H9 (cell line): ENCODE results near the gene CDC25A. TPM values are rescaled to one million over a fixed set of nuclear protein-coding genes. Genes with fewer than 3 reads are reported as not detected.

Experiments
- DNase-seq: peaks from one replicate; pipeline ENCODE4 v3.0.0-alpha.2; 2017
- H2AFZ ChIP-seq: one replicate; pipeline ENCODE4 v1.6.1; 2013; ENCODE audit warnings: mild to moderate bottlenecking, low read length, control low read depth, moderate library complexity
- H2AK5ac ChIP-seq: 2 replicates; pipeline ENCODE4 v1.6.1; 2013; ENCODE audit warnings: low read length, control low read depth, mixed read lengths; ENCODE audit not compliant: insufficient read length
- H2BK120ac ChIP-seq: one replicate; pipeline ENCODE4 v1.6.1; 2013; ENCODE audit warnings: low read depth, mild to moderate bottlenecking, low read length, control low read depth, inconsistent platforms; ENCODE audit not compliant: poor library complexity, severe bottlenecking
- H2BK12ac ChIP-seq: 2 replicates; pipeline ENCODE4 v1.6.1; 2013; ENCODE audit warnings: low read length, control low read depth, mixed read lengths, low read depth; ENCODE audit not compliant: insufficient read length
- H2BK15ac ChIP-seq: 2 replicates; pipeline ENCODE4 v1.6.1; 2013; ENCODE audit warnings: low read depth, low read length, control low read depth
- H2BK20ac ChIP-seq: one replicate; pipeline ENCODE4 v1.6.1; 2013; ENCODE audit warnings: low read depth, mild to moderate bottlenecking, low read length, control low read depth, inconsistent platforms; ENCODE audit not compliant: poor library complexity, severe bottlenecking
- H2BK5ac ChIP-seq: 2 replicates; pipeline ENCODE4 v1.6.1; 2013; ENCODE audit warnings: low read length, control low read depth, mixed read lengths; ENCODE audit not compliant: insufficient read length
- H3K14ac ChIP-seq: 2 replicates; pipeline ENCODE4 v1.6.1; 2013; ENCODE audit warnings: low read length, control low read depth; ENCODE audit not compliant: insufficient read depth
- H3K18ac ChIP-seq: 2 replicates; pipeline ENCODE4 v1.6.1; 2013; ENCODE audit warnings: low read depth, mild to moderate bottlenecking, mixed read lengths, low read length, control low read depth; ENCODE audit not compliant: insufficient read length
- H3K23ac ChIP-seq: 2 replicates; pipeline ENCODE4 v1.6.1; 2013; ENCODE audit warnings: low read length, control low read depth, mixed read lengths, low read depth; ENCODE audit not compliant: insufficient read length
- H3K23me2 ChIP-seq: 2 replicates; pipeline ENCODE4 v1.6.1; 2013; ENCODE audit warnings: low read depth, mild to moderate bottlenecking, mixed read lengths, low read length, control low read depth; ENCODE audit not compliant: insufficient read length, poor library complexity, severe bottlenecking
- H3K27ac ChIP-seq: 2 replicates; pipeline ENCODE4 v1.5.1; 2013; ENCODE audit warnings: low read length, control low read depth, mixed read lengths, low read depth; ENCODE audit not compliant: insufficient read length
- H3K27me3 ChIP-seq: 2 replicates; pipeline ENCODE4 v1.6.1; 2013; ENCODE audit warnings: low read length, control low read depth, inconsistent platforms; ENCODE audit not compliant: insufficient read depth
- H3K4ac ChIP-seq: 2 replicates; pipeline ENCODE4 v1.6.1; 2013; ENCODE audit warnings: low read depth, mild to moderate bottlenecking, control low read depth, inconsistent platforms, low read length, moderate library complexity
- H3K4me1 ChIP-seq: 2 replicates; pipeline ENCODE4 v1.6.1; 2013; ENCODE audit warnings: low read length, control low read depth, inconsistent platforms; ENCODE audit not compliant: insufficient read depth
- H3K4me2 ChIP-seq: 2 replicates; pipeline ENCODE4 v1.6.1; 2013; ENCODE audit warnings: low read length, control low read depth, mixed read lengths; ENCODE audit not compliant: insufficient read length, insufficient read depth
- H3K56ac ChIP-seq: 2 replicates; pipeline ENCODE4 v1.6.1; 2013; ENCODE audit warnings: low read depth, mild to moderate bottlenecking, mixed read lengths, low read length, control low read depth; ENCODE audit not compliant: insufficient read length
- H3K79me1 ChIP-seq: 2 replicates; pipeline ENCODE4 v1.6.1; 2013; ENCODE audit warnings: low read depth, mild to moderate bottlenecking, moderate library complexity, low read length, control low read depth, inconsistent platforms; ENCODE audit not compliant: insufficient read depth, poor library complexity, severe bottlenecking
- H3K79me2 ChIP-seq: 2 replicates; pipeline ENCODE4 v1.6.1; 2013; ENCODE audit warnings: low read length, control low read depth, inconsistent platforms; ENCODE audit not compliant: insufficient read depth
- H3K9ac ChIP-seq: 2 replicates; pipeline ENCODE4 v1.6.1; 2013; ENCODE audit warnings: low read length, control low read depth, mixed read lengths; ENCODE audit not compliant: insufficient read length; ENCODE audit errors: extremely low read depth
- H3K9me3 ChIP-seq: one replicate; pipeline ENCODE4 v1.6.1; 2013; ENCODE audit warnings: low read depth, low read length, inconsistent platforms; ENCODE audit not compliant: control insufficient read depth
- H3T11ph ChIP-seq: one replicate; pipeline ENCODE4 v1.6.1; 2013; ENCODE audit warnings: mild to moderate bottlenecking, low read length, control low read depth, inconsistent platforms
- H4K20me1 ChIP-seq: one replicate; pipeline ENCODE4 v1.6.1; 2013; ENCODE audit not compliant: control insufficient read depth, insufficient read length, insufficient read depth
- H4K5ac ChIP-seq: 2 replicates; pipeline ENCODE4 v1.6.1; 2013; ENCODE audit warnings: low read depth, mild to moderate bottlenecking, mixed read lengths, low read length, control low read depth; ENCODE audit not compliant: insufficient read length
- H4K8ac ChIP-seq: replicated peaks from 2 replicates; pipeline ENCODE4 v1.6.1; 2013; ENCODE audit warnings: low read length, control low read depth, mixed read lengths, low read depth; ENCODE audit not compliant: insufficient read length
- H4K91ac ChIP-seq: 2 replicates; pipeline ENCODE4 v1.6.1; 2013; ENCODE audit warnings: low read depth, mild to moderate bottlenecking, moderate library complexity, mixed read lengths, low read length, control low read depth; ENCODE audit not compliant: insufficient read length
- H3K27ac Mint-ChIP-seq, 3 experiments: 2 replicates in 2 of 3; 3 replicates in 1 of 3; pipeline ENCODE4 v1.8.0; 2020 to 2021; ENCODE audit warnings: mixed read lengths in 3 of 3, mild to moderate bottlenecking in 1 of 3, moderate library complexity in 1 of 3
- H3K27me3 Mint-ChIP-seq: 2 replicates; pipeline ENCODE4 v1.8.0; 2021; ENCODE audit warnings: low read depth, mild to moderate bottlenecking, moderate library complexity, mixed read lengths
- H3K36me3 Mint-ChIP-seq, 3 experiments: 2 replicates in 2 of 3; 3 replicates in 1 of 3; pipeline ENCODE4 v1.8.0; 2020 to 2021; ENCODE audit warnings: low read depth in 3 of 3, mixed read lengths in 3 of 3; ENCODE audit not compliant: insufficient read depth in 1 of 3
- H3K4me1 Mint-ChIP-seq, 2 experiments: 2 replicates each; pipeline ENCODE4 v1.8.0; 2020; ENCODE audit warnings: mixed read lengths in 2 of 2
- H3K4me3 Mint-ChIP-seq, 2 experiments: 2 replicates in 1 of 2; 3 replicates in 1 of 2; pipeline ENCODE4 v1.8.0; 2020 to 2021; ENCODE audit warnings: mild to moderate bottlenecking in 2 of 2, mixed read lengths in 2 of 2, moderate library complexity in 1 of 2
- H3K9me3 Mint-ChIP-seq, 2 experiments: 2 replicates in 1 of 2; 3 replicates in 1 of 2; pipeline ENCODE4 v1.8.0; 2020; ENCODE audit warnings: mild to moderate bottlenecking in 2 of 2, mixed read lengths in 2 of 2, moderate library complexity in 1 of 2
- CTCF ChIP-seq: fragments of 200-600 bp; sonication (generic); conservative IDR thresholded peaks from 3 replicates; pipeline ENCODE4 v1.8.0; 2021; ENCODE audit warnings: antibody characterized with exemption, mild to moderate bottlenecking
- WGBS: extraction: QIAGEN DNeasy Blood & Tissue Kit; methylation state at CpG from one replicate; pipeline ENCODE4 v1.1.7; 2013; ENCODE audit warnings: missing lambda C conversion rate, low lambda C conversion rate, mixed read lengths; ENCODE audit not compliant: insufficient read length; ENCODE audit errors: extremely low coverage; 5-methylcytosine and 5-hydroxymethylcytosine counted together
- total RNA-seq: library from RNA; stranded (reverse); gene quantifications from 2 replicates; pipeline ENCODE4 v1.2.1, GENCODE V29; 2021

CDC25A gene
- total RNA-seq, 1 experiment from 2014 or later: 83.3 TPM

- H3K23me2 ChIP-seq: no peaks in the 10 kb centered on the region
- H2BK12ac ChIP-seq: no peak overlapping the region
- H2BK120ac ChIP-seq: no peak overlapping the region
- H3K27ac Mint-ChIP-seq: no peak overlapping the region
- H2BK15ac ChIP-seq: no peak overlapping the region
- WGBS: no CpG with 5 or more reads among the region's 9 CpGs
- no peaks in the 10 kb centered on the region for H3K79me2 ChIP-seq
- H3K79me1 ChIP-seq: no peaks in the 10 kb centered on the region
- no peak overlapping the region for H2BK5ac ChIP-seq
- H2AK5ac ChIP-seq: no peak overlapping the region
- H2AFZ ChIP-seq: no peak overlapping the region
- no peak overlapping the region for H3K4ac ChIP-seq
- H3T11ph ChIP-seq: no peak overlapping the region
- H3K14ac ChIP-seq: no peak overlapping the region
- H3K9ac ChIP-seq: no peak overlapping the region
- peaks cover 3% of the 10 kb centered on the region; the same call in 1 of the 2 replicates for H3K4me1 ChIP-seq
- no peaks in the 10 kb centered on the region for H3K27me3 ChIP-seq
- H4K8ac ChIP-seq: no peak overlapping the region
- no peak overlapping the region for H3K23ac ChIP-seq
- H3K9me3 Mint-ChIP-seq: no peaks in the 10 kb centered on the region; a peak in 1 of 5 replicates
- no peak for TF ChIP-seq CTCF
- no peak overlapping the region for H3K4me3 Mint-ChIP-seq
- H3K56ac ChIP-seq: no peak overlapping the region
- H4K91ac ChIP-seq: no peak overlapping the region
- H3K4me2 ChIP-seq: no peak overlapping the region
- H3K4me1 Mint-ChIP-seq: peaks cover 9 to 10% of the 10 kb centered on the region in 2 experiments
- no peak for DNase-seq
- no peaks in the 10 kb centered on the region for H4K20me1 ChIP-seq
- no peak overlapping the region for H3K27ac ChIP-seq
- no peak overlapping the region for H3K18ac ChIP-seq
- peaks cover 2% of the 10 kb centered on the region for H3K27me3 Mint-ChIP-seq
- no peaks in the 10 kb centered on the region for H3K36me3 Mint-ChIP-seq
- H2BK20ac ChIP-seq: no peak overlapping the region
- no peaks in the 10 kb centered on the region for H3K9me3 ChIP-seq
- H4K5ac ChIP-seq: no peak overlapping the region
Measured at GRCh38 chr3:48141604-48142137, 46.5 kb downstream of the CDC25A start.
